Karpas-422 (cell line): ENCODE data around the gene PSMG4. TPM values are rescaled to one million over a fixed set of nuclear protein-coding genes. Genes with fewer than 3 reads are reported as not detected.

Source experiments
- DNase-seq: peaks from one replicate; pipeline ENCODE4 v3.0.0-alpha.2; 2015
- H2AFZ ChIP-seq: fragments of 200-600 bp; sonication (generic); 2 replicates; pipeline ENCODE4 v1.6.1; 2014; ENCODE audit warnings: antibody characterized with exemption, low read length, mixed read lengths
- H3K27ac ChIP-seq: fragments of 200-600 bp; sonication (generic); 2 replicates; pipeline ENCODE4 v1.5.1; 2014; ENCODE audit warnings: mild to moderate bottlenecking, low read length, moderate library complexity
- H3K27me3 ChIP-seq: fragments of 200-600 bp; sonication (generic); 2 replicates; pipeline ENCODE4 v1.6.1; 2014; ENCODE audit warnings: low read length, mixed read lengths
- H3K36me3 ChIP-seq: fragments of 200-600 bp; sonication (generic); 2 replicates; pipeline ENCODE4 v1.6.1; 2014; ENCODE audit warnings: low read length, mixed read lengths; ENCODE audit not compliant: insufficient read depth
- H3K4me1 ChIP-seq: fragments of 200-600 bp; sonication (generic); 2 replicates; pipeline ENCODE4 v1.6.1; 2014; ENCODE audit warnings: mild to moderate bottlenecking, low read length, mixed read lengths
- H3K4me2 ChIP-seq: fragments of 200-600 bp; sonication (generic); 2 replicates; pipeline ENCODE4 v1.6.1; 2014; ENCODE audit warnings: low read length, low read depth, mild to moderate bottlenecking; ENCODE audit not compliant: poor library complexity, severe bottlenecking
- H3K4me3 ChIP-seq: fragments of 200-600 bp; sonication (generic); 2 replicates; pipeline ENCODE4 v1.5.1; 2014; ENCODE audit warnings: mild to moderate bottlenecking, antibody characterized with exemption, low read length, mixed read lengths
- H3K79me2 ChIP-seq: fragments of 200-600 bp; sonication (generic); 2 replicates; pipeline ENCODE4 v1.6.1; 2014; ENCODE audit warnings: mild to moderate bottlenecking, low read length, mixed read lengths
- H3K9ac ChIP-seq: fragments of 200-600 bp; sonication (generic); 2 replicates; pipeline ENCODE4 v1.6.0; 2014; ENCODE audit warnings: low read length
- H3K9me2 ChIP-seq: fragments of 200-600 bp; sonication (generic), shearing (Covaris generic); replicated peaks from 2 replicates; pipeline ENCODE4 v1.6.0; 2014; ENCODE audit warnings: mild to moderate bottlenecking, low read length, moderate library complexity; ENCODE audit not compliant: insufficient read depth
- H3K9me3 ChIP-seq: fragments of 300-700, 200-600 bp; sonication (generic); 2 replicates; pipeline ENCODE4 v1.6.1; 2014; ENCODE audit warnings: low read length, mixed read lengths
- H4K20me1 ChIP-seq: fragments of 200-600 bp; sonication (generic); 2 replicates; pipeline ENCODE4 v1.6.1; 2014; ENCODE audit warnings: mild to moderate bottlenecking, antibody characterized with exemption, low read length, low read depth; ENCODE audit not compliant: insufficient read depth
- total RNA-seq: library from RNA; depleted of rRNA; stranded (reverse); fragments of >200 nt; shearing (Covaris generic); gene quantifications from 2 replicates; pipeline ENCODE4 v1.2.3, GENCODE V29; 2014; ENCODE audit warnings: low replicate concordance

The PSMG4 gene
- total RNA-seq, 1 experiment from 2014 or later = 42.3 TPM

DNA sequence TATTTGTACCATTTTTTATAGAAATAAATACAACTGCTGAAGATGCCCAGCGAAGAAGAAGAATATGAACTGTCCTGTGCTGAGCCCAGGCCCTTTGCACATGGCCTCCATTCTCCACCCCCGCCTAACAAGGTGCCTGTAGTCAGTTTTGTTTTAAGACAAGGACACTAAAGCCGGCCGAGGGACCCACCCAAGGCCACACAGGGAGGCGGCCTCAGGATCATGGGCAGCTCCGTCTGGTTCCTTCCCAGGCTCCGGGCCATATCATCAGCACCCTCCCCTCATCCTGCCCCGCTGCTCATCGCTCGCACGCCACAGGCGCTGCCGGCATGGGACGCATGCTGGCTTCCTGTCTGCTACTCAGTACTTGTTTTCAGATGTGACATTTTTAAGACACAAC lies 21.3 kb downstream of the PSMG4 start:
- H3K9ac ChIP-seq = no peak overlapping the region
- H3K79me2 ChIP-seq = no peaks in the 10 kb centered on the region
- no peaks in the 10 kb centered on the region for H3K36me3 ChIP-seq
- no peaks in the 10 kb centered on the region for H3K9me2 ChIP-seq
- no peaks in the 10 kb centered on the region for H3K4me1 ChIP-seq
- no peak for DNase-seq
- no peak overlapping the region for H3K4me3 ChIP-seq
- no peak overlapping the region for H2AFZ ChIP-seq
- H4K20me1 ChIP-seq = peaks cover 4% of the 10 kb centered on the region; the same call in 1 of the 2 replicates
- H3K4me2 ChIP-seq = no peak overlapping the region
- H3K27me3 ChIP-seq = no peaks in the 10 kb centered on the region
- no peak overlapping the region for H3K27ac ChIP-seq
- no peaks in the 10 kb centered on the region for H3K9me3 ChIP-seq

DNA sequence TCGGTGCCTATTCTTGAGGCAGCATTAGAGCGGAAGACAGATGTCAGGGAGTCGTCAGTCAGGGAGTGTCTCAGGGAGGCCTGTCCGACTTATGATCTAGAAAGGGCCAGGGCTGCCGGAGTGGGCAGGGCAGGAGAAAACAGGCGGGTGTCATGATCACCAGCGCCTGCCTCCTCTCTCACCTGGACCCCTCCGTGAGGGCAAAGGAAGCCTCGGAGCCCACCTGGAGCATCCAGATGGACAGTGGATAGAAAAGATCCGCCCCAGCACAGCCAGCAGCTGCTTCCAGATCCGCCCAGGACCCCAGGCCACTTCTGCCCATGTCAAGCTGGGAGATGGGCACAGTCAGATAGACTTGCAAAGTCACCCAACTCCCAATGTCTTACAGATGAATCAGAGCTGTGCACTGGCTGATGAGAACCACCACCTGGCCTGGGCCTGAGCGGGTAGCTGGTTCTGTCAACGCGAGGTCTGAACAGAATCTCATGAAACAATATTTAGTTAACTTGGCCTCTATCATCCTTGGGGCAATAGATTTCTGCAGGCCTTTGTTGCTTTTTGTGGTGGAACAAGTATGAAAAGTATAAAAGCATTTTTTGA lies 22.2 kb downstream of the PSMG4 start:
- Histone ChIP-seq H3K9ac (no peak overlapping the region), H4K20me1 (peaks cover 4% of the 10 kb centered on the region; the same call in 1 of the 2 replicates), H3K36me3 (no peaks in the 10 kb centered on the region), H3K4me1 (no peaks in the 10 kb centered on the region), H3K4me2 (no peak overlapping the region), H3K9me2 (no peaks in the 10 kb centered on the region), H2AFZ (no peak overlapping the region), H3K4me3 (no peak overlapping the region), H3K79me2 (no peaks in the 10 kb centered on the region), H3K27ac (no peak overlapping the region), H3K9me3 (no peaks in the 10 kb centered on the region), H3K27me3 (no peaks in the 10 kb centered on the region)
- DNase-seq = no peak

GRCh38 chr6:3281631-3282475 lies 23.1 kb downstream of the PSMG4 start:
- Histone ChIP-seq H3K4me1 (no peaks in the 10 kb centered on the region), H3K9ac (no peak overlapping the region), H3K27me3 (no peaks in the 10 kb centered on the region), H3K79me2 (no peaks in the 10 kb centered on the region), H2AFZ (no peak overlapping the region), H3K4me2 (no peak overlapping the region), H4K20me1 (no peaks in the 10 kb centered on the region), H3K27ac (no peak overlapping the region), H3K9me2 (no peaks in the 10 kb centered on the region), H3K9me3 (no peaks in the 10 kb centered on the region), H3K36me3 (no peaks in the 10 kb centered on the region), H3K4me3 (no peak overlapping the region)
- no peak for DNase-seq

- no peaks in the 10 kb centered on the region for H3K4me1 ChIP-seq
- no peak overlapping the region for H2AFZ ChIP-seq
- H3K4me3 ChIP-seq = no peak overlapping the region
- H3K27me3 ChIP-seq = no peaks in the 10 kb centered on the region
- H4K20me1 ChIP-seq = no peaks in the 10 kb centered on the region
- H3K36me3 ChIP-seq = no peaks in the 10 kb centered on the region
- H3K4me2 ChIP-seq = no peak overlapping the region
- no peaks in the 10 kb centered on the region for H3K9me3 ChIP-seq
- no peak overlapping the region for H3K27ac ChIP-seq
- DNase-seq = no peak
- H3K9ac ChIP-seq = no peak overlapping the region
- H3K9me2 ChIP-seq = no peaks in the 10 kb centered on the region
- no peaks in the 10 kb centered on the region for H3K79me2 ChIP-seq
These were observed 23.9 kb downstream of the PSMG4 start for GRCh38 chr6:3282476-3283236.

DNA sequence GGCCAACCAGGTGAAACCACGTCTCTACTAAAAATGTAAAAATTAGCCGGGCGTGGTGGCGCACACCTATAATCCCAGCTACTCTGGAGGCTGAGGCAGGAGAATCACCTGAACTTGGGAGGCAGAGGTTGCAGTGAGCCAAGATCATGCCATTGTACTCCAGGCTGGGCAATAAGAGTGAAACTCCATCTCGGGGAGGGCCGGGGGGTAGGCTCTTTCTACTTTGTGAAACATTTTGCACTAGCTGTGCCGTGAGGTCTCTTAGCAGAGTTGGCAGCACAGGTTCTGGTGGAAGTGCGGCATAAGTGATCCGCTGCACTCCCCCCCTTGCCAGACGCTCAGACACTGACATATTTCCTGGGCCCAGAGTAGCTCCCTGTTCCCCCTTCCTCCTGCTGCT lies 24.5 kb downstream of the PSMG4 start:
- Histone ChIP-seq H3K79me2 (no peaks in the 10 kb centered on the region), H2AFZ (no peak overlapping the region), H3K36me3 (no peaks in the 10 kb centered on the region), H3K27me3 (no peaks in the 10 kb centered on the region), H4K20me1 (no peaks in the 10 kb centered on the region), H3K9me2 (no peaks in the 10 kb centered on the region), H3K27ac (no peak overlapping the region), H3K4me1 (no peaks in the 10 kb centered on the region), H3K9me3 (no peaks in the 10 kb centered on the region), H3K4me2 (no peak overlapping the region), H3K9ac (no peak overlapping the region), H3K4me3 (no peak overlapping the region)
- DNase-seq = no peak

GRCh38 chr6:3283641-3284435 lies 25.1 kb downstream of the PSMG4 start:
- DNase-seq = no peak
- H2AFZ ChIP-seq = no peak overlapping the region
- H3K9ac ChIP-seq = no peak overlapping the region
- H3K27ac ChIP-seq = no peak overlapping the region
- H3K4me3 ChIP-seq = no peak overlapping the region
- no peaks in the 10 kb centered on the region for H3K4me1 ChIP-seq
- H3K79me2 ChIP-seq = no peaks in the 10 kb centered on the region
- H3K9me3 ChIP-seq = no peaks in the 10 kb centered on the region
- no peaks in the 10 kb centered on the region for H3K36me3 ChIP-seq
- H3K9me2 ChIP-seq = no peaks in the 10 kb centered on the region
- no peaks in the 10 kb centered on the region for H3K27me3 ChIP-seq
- no peaks in the 10 kb centered on the region for H4K20me1 ChIP-seq
- H3K4me2 ChIP-seq = no peak overlapping the region

DNA sequence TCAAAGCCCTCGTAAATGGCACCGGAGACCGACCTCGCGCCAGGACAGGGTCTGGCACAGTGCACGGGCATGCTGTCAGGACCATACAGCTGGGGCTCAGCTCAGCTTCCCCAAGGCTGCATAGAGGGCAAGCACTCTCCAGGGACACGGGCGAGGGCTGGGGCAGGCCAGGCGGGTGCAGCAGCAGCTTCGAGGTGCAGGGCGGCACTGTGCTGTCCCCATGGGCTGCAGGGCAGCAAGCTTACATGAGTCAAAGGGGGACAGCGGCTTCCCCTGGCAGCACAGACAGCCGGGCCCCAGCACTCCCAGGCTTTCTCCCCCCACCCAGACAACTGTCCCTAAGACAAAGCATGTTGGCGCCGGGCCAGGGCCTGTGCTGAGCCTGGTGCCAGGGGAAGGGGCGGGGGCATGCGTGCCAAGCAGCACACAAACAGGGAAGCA lies 25.7 kb downstream of the PSMG4 start:
- H3K9me3 ChIP-seq = no peaks in the 10 kb centered on the region
- no peak overlapping the region for H3K4me2 ChIP-seq
- H3K4me1 ChIP-seq = no peaks in the 10 kb centered on the region
- no peaks in the 10 kb centered on the region for H3K27me3 ChIP-seq
- no peaks in the 10 kb centered on the region for H3K9me2 ChIP-seq
- H3K36me3 ChIP-seq = no peaks in the 10 kb centered on the region
- no peak overlapping the region for H3K9ac ChIP-seq
- H3K27ac ChIP-seq = no peak overlapping the region
- no peaks in the 10 kb centered on the region for H3K79me2 ChIP-seq
- H2AFZ ChIP-seq = no peak overlapping the region
- no peak overlapping the region for H3K4me3 ChIP-seq
- no peaks in the 10 kb centered on the region for H4K20me1 ChIP-seq
- DNase-seq = no peak
